Subcutaneous adipose tissue (tissue), 4 donors: ENCODE results near the gene SNURF. TPM values are rescaled to one million over a fixed set of nuclear protein-coding genes. Genes with fewer than 3 reads are reported as not detected.

Experiments used
- total RNA-seq, 4 donors: library from RNA; depleted of rRNA; stranded (reverse); fragments of >200 nt; gene quantifications; one replicate each; pipeline ENCODE4 v1.1.0, GENCODE V29; 2016
- TF ChIP-seq, protein P1 (sequence below): fragments of 450-650 bp; IDR thresholded peaks from one replicate; pipeline ENCODE4 v1.5.1; 2016; ENCODE audit warnings: low read depth, mild to moderate bottlenecking, control low read depth, antibody characterized with exemption, moderate library complexity

Gene SNURF
- total RNA-seq, 4 donors from 2014 or later = 1.9 to 4.1 (median 2.4) TPM; not detected in 1

DNA sequence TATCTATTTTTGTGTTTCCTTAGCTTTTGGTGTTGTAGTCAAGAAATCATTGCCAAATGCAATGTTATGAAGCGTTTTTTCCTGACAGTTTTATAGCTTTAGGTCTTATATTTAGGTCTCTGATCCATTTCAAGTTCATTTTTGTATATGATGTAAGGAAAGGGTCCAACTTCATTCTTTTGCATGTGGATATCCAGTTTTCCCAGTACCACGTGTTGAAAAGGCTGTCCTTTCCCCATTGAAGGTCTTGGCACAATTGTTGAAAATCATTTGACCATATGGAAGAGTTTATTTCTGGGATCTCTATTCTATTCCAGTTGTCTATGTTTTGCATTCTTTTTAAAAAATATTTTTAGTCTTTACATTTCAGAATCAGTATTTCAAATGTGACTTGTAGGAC is 14.6 kb upstream of the SNURF start:
- TF ChIP-seq, protein P1, sequence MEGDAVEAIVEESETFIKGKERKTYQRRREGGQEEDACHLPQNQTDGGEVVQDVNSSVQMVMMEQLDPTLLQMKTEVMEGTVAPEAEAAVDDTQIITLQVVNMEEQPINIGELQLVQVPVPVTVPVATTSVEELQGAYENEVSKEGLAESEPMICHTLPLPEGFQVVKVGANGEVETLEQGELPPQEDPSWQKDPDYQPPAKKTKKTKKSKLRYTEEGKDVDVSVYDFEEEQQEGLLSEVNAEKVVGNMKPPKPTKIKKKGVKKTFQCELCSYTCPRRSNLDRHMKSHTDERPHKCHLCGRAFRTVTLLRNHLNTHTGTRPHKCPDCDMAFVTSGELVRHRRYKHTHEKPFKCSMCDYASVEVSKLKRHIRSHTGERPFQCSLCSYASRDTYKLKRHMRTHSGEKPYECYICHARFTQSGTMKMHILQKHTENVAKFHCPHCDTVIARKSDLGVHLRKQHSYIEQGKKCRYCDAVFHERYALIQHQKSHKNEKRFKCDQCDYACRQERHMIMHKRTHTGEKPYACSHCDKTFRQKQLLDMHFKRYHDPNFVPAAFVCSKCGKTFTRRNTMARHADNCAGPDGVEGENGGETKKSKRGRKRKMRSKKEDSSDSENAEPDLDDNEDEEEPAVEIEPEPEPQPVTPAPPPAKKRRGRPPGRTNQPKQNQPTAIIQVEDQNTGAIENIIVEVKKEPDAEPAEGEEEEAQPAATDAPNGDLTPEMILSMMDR = no peak

- TF ChIP-seq, protein P1 = no peak
Measured at GRCh38 chr15:24943361-24943760, 11.4 kb upstream of the SNURF start.

DNA sequence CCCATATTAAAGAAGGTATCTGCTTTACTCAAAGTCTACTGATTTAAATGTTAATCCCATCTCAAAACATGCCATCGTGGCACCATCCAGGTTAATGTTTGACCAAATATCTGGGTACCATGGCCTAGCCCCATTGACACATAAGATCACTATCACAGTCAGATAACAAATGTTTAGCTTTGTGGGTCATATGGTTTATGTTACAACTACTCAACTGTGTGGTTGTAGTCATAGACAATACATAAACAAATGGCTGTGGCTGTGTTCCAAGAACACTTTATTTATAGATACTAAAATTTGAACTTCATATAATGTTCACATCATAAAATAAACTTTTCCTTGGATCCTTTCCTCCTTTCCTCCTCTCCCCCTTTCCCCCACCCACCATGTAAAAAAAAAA is 9.8 kb upstream of the SNURF start:
- TF ChIP-seq, protein P1 = no peak

DNA sequence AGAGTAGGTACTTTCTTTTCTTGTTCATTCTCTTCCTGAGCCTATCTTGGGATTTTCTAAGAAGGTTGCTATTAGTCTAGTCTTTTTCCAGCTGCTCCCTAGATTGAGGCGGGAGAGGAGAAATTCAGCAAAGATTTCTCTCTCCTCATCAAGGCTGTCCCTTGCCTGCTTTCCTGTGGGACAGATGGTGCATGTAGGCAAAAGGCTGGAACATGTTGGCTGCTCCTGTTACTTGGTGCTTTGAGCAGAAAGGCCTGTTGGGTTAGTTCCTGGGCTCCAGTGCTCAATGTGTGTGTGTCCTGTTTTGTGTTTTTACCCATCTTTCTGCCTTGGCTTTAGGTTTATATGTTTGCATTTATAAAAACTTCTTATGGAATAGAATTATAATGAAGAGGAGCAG is 9.1 kb upstream of the SNURF start:
- TF ChIP-seq, protein P1 = no peak

DNA sequence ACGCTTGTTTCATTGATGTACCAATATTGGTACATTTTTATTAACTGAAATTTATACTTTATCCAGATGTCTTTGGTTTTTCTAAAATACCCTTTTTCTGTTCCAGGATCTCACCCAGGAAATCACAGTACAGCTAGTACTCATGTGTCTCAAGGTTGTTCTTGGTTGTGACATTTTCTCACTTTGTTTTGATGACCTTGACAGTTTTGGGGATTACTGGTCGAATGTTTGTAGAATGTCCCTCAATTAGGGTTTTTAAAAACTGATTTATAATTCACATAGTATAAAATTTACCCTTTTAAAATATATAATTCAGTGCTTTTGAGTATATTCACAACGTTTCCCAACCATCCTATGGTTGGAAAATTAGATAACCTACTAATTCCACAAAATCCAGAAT is 6.3 kb upstream of the SNURF start:
- TF ChIP-seq, protein P1 = no peak

- TF ChIP-seq, protein P1 = no peak
Measured at GRCh38 chr15:24955531-24955921, 739 bp downstream of the SNURF start.

GRCh38 chr15:24956111-24956838 is 1.5 kb downstream of the SNURF start:
- TF ChIP-seq, protein P1 = no peak
